GM21390 (cell line): ENCODE measurements around the gene RRAS2.

Experiments used
- ATAC-seq: cut with Tn5 transposase; IDR thresholded peaks from one replicate; pipeline ENCODE4 v1.9.1; 2021; ENCODE audit not compliant: unreplicated experiment

The RRAS2 gene

DNA sequence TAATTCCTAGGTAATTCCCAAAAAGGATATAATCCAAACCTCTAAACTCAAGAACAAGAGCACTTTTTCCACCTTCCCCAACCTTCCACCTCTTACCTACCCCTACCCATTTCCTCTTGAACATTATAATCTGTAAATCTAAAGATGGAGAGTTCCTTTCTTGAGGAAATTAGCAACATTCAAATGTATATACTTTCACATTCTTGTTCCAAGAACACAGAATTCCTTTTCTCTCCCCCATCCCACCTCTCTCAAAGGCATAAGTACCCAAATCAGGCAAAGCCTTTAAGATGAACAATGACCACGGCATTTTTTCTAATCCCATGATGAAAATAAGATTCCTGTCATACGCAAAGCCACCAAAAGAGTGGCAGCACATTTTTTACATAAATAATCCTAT lies 18.3 kb downstream of the RRAS2 start:
- no peak for ATAC-seq

DNA sequence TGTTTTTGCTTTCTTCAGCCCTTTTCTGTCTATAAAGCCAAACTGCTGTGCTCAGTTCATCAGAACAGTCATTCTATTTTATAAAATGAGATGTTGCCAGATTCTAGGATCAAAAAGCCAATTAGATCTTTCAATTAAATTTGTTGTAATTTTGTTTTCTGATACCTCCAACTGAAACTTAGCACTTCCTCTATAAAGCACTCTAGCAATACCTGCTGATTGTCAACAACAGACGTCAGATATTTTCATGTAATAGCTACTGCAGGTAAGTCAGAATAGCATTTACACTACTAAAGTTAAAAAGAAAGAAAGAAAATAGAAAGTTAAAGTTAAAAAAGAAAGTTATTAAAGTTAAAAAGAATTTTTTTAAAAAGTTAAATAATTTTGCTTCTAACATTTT lies 19.6 kb downstream of the RRAS2 start:
- ATAC-seq = no peak

DNA sequence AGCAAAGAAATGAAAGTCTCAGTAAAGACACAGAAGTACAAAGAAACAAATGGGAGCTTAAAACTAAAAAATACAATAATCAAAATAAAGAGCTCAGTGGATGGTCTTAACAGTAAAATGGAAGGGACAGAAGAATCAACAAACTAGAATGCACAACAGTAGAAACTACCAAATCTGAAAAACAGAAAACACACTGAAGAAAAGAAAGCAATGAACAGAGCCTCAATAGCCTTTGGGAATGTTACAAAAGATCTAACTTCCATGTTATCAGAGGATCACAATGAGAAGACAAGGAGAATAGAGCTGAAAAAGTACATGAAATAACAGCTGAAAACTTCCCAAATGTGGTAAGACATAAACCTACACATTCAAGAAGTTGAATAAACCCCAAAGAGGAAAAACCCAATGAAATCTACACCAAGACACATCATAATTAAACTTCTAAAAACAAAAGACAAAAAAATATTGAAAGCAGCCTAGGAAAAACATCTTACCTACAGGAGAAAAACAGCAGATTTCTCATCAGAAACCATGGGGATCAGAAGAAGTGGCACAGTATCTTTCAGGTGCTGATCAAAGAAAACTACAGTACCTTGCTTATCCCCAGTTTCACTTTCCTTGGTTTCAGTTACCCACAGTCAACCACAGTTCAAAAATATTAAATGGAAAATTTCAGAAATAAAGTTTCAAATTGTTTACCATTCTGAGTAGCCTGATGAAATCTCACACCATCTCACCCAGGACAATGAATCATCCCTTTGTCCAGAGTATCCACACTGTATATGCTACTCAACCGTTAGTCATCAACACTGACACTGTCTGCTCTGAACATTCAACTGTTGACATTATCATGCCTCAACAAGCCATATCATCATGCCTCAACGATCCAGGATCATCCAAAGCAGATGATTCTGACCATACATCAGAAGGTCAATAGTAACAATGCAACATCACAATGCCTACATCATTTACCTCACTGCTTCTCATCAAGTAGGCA lies 22.2 kb downstream of the RRAS2 start:
- no peak for ATAC-seq

DNA sequence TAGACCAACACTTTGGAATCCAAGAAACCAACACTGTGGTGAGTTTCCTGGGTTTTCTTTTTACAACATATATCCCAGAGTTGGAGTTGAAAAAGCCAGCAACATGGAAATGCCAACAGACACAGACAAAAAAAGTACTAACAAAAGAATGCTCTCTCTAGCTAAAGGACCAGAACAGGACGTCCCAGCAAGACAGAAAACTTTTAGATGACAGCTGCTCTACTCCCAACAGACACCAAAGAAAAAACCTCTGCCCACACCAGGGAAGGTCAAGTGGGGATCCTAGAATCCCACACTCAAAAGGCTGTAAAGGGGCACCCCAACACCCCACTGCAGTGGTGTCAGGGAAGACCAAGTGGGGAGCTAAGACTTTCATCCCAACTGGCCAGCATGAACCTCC lies 23.3 kb downstream of the RRAS2 start:
- no peak for ATAC-seq

DNA sequence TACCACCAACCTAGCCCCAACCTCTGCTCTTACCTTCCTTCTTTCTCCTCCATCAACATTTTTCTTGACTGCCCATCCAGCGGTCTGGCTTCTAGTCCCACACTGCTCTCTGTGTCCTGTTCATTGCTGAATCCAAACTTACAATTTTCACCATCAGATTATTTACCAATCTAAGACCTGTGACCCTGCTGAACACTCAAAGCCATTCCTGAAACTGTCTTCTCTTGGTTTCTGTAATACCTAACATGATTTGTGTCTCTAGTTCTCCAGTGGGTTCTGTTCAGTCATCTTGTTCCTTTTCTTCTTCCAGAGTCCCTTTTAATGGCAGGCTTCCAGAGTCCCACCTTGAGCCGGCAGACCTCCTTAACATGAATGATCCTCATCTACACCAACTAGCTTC lies 24.1 kb downstream of the RRAS2 start:
- ATAC-seq = peak; percentile 49

DNA sequence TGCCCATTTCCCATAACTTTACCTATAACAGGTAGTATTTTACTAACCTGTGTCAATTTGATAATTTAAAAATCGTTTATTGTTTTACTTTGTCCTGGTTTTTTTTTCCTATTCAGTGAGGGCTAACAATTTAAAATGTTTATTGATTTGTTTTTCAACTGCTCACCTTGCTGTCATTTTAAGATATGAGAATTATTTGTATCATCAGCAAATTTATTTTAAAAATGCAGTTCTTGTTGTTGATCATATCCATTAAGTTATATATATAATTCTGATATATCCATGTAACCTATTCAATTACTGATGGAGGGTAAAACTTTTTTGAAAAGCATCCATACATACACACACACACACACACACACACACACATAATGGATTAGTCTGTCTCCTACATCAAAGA lies 24.8 kb downstream of the RRAS2 start:
- ATAC-seq = no peak

DNA sequence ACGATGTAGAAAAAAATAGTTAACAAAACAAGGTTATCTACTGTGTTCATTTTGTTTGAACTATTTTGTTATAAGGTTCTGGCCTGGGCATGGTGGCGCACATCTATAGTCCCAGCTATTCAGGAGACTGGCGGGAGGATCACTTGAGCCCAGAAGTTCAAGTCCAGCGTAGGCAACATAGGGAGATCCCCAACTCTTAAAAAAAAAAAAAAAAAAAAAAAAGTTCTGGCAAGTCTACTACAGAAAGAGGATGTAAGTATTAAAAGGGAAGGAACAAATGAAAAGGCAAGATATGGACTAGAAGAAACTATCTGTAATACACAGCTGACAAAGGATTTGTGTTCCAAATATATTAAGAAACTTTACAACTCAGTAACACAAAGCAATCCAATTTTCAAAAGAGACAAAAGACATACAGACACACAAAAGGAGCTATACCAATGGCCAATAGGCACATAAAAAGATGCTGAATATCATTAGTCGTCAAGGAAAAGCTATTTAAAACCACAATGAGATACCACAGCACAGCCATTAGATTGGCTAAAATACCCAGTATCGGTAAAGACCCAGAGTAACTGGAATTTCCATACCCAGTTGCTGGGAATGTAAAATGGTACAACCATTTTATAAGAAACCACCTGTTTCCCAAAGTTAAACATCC lies 27.4 kb downstream of the RRAS2 start:
- ATAC-seq = peak; percentile 34

DNA sequence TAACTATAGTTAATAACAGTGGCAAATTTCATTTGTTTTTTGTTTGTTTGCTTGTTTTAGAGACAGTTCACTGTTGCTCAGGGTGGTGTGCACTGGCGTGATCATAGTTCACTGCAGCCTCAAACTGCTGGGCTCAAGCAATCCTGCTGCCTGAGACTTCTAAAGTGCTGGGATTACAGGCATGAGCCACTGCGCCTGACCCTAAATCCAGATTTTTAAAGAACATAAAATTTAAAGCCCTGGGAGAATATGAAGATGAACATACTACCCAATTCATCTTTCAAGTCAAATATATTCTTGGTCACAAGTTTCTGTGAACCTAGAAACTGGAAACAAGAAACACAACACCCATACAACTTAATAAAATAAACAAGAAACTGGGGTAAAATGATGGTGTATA lies 28.1 kb downstream of the RRAS2 start:
- no peak for ATAC-seq

DNA sequence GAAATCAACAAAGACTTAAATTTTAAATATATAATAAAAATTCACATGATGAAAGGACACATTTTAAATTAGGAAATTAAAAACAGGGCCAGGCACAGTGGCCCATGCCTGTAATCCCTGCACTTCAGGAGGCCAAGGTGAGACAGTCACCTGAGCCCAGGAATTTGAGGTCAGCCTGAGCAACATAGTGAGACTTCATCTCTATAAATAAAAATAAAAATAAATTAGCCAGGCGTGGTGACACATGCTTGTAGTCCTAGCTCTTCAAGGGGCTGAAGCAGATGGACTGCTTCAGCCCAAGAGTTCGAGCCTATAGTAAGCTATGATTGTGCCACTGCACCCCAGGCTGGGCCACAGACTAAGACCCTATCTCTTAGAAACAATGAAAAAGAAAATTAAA lies 29.3 kb downstream of the RRAS2 start:
- no peak for ATAC-seq

DNA sequence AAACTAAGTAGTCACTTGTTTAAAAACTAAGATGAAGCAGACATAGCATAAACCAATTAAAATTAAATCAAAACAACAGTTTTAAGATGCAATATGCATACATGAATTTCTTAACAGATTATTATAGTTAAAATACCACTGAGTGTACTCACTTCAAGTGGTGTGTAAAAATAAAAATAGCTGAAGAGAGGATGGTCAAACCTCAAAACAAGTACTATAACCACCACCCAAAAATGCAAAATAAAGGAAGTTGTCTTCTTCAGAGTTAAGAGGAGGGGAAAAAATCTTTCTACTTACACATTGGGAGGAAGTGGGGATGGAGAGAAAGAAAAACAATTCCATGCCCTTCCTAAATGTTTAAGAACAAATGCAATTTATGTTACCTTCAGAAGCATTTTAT lies 31.9 kb downstream of the RRAS2 start:
- ATAC-seq = no peak

DNA sequence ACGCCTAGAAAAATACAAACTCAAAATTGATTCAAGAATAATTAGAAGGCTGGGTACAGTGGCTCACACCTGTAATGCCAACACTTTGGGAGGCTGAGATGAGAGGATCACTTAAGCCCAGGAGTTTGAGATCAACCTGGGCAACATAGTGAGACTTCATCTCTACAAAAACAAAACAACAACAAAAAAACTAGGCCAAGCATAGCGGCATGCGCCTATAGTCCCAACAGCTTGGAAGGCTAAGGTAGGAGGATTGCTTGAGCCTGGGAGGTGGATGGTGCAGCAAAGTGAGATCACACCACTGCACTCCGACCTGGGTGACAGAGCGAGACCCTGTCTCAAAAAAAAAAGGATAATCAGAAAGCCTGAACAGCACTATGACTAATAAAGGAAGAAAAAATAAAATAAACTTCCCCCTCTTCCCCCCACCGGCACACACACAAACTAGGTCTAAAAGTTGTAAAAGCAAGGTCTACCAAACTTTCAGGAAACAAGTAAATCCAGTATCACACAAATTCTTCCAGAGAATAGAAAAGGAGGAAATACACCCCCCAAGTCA lies 35.8 kb downstream of the RRAS2 start:
- no peak for ATAC-seq

DNA sequence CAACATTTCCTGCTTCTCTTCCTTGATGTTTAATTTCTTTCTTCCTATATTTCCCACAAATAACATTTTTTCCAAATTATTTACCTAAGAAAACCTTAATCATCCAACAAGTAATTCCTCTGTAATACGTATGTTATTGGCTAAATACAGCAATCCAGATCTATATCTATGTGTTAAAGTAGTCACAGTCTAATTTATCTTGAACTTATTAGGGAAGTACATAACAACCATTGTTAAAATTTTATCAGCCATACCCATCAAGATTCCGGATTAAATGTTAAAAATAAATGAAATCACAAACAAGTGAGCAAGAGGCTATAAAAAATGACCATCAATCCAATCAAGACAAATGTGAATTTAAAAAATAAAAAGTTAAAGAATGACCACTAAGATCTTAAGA lies 36.5 kb downstream of the RRAS2 start:
- ATAC-seq = no peak

DNA sequence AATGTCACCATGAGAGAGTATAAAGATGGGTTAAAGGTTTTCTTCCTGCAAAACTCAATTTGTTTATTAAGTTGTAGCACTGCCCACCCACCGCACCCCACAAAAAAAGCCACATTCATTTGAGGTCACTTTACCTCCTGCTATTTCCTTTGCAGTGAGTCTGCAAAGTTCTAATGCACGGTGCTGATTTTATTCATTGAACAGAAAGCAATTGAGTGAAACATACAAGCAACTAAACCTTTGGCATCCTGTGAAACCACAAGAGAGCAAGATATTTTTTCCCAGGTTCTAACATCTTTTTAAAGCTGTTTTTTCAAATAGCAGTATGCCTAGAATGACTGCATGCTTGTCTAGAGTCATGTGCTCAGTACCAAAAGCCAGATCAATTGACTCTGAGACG lies 39.0 kb downstream of the RRAS2 start:
- ATAC-seq = peak; percentile 57

DNA sequence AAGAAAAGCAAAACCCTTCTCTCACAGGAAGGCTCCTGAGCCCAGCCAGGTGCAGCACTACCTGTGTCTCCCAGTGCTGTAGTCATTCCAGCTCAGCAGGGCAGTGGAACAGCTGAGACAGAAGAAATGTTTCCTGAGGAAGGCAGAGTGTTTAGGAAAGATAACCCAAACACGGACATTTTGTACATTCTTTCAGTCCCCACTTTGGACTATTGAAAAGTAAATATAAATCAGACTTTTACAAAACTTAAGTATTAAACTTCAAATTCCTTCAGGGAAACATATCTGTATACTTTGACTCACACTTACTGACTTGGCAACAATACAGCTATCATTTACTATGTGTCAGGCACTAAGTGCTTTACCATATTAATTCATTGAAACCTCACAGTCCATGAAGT lies 40.4 kb downstream of the RRAS2 start:
- ATAC-seq = no peak

DNA sequence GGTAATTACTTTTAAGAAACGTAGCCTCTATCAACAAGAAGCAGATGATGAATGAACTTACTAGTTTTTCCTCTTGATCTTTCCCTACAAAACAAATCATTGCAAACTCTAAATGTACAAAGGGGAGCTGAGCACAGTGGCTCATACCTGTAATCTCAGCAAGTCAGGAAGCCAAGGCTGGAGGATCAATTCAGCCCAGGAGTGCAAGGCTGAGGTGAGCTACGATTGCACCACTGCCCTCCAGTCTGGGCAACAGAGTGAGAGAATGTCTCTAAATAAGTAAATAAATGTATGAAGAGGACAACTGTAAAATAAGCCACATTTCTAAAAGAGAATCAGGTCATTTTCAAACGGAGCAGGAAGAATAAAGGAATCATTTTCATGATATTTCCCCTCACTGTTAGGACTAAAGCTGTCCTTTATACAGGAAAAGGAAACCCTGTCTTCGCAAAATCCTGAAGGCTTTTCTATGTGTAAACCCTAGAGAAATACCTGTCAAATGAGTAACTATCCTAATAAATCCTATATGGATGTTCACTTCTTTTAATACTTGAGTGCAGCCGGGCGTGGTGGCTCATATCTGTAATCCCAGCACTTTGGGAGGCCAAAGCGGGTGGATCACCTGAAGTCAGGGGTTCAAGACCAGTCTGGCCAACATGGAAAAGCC lies 41.2 kb downstream of the RRAS2 start:
- ATAC-seq = no peak

DNA sequence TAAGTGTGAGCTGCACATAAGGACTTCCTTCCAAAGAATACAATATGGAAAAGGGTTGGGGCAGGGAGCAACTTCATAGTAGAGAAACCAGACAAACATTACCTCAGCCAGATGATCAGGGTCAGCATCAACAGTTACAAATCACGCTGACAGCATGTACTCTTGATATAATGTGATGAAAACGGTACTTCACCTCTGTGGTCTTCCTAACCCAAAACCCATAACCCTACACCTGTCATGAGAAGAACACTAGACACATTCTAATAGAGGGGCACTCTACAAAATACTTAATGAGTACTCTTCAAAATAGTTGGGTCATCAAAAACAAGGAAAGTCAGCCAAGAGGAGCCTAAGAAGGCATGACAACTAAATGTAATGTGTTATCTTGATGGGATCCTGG lies 43.9 kb downstream of the RRAS2 start:
- ATAC-seq = peak; percentile 25

DNA sequence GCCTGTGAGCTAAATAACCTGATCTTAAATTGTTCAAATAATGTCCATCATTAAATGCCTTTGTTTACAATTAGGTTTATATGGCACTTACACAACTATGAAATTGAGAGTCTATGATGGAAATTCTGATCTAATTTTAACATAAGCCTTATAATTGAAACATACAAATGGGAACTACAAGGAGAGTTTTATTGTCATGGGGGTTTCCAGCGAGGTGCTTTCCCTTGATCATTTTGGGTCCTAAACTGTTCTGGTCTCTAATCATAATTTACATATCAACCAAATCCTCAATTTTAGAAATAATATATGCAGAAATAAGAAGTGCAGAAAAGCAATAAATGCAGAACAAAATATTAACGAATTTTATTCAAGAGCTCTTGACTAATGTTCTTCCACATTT lies 44.9 kb downstream of the RRAS2 start:
- no peak for ATAC-seq

DNA sequence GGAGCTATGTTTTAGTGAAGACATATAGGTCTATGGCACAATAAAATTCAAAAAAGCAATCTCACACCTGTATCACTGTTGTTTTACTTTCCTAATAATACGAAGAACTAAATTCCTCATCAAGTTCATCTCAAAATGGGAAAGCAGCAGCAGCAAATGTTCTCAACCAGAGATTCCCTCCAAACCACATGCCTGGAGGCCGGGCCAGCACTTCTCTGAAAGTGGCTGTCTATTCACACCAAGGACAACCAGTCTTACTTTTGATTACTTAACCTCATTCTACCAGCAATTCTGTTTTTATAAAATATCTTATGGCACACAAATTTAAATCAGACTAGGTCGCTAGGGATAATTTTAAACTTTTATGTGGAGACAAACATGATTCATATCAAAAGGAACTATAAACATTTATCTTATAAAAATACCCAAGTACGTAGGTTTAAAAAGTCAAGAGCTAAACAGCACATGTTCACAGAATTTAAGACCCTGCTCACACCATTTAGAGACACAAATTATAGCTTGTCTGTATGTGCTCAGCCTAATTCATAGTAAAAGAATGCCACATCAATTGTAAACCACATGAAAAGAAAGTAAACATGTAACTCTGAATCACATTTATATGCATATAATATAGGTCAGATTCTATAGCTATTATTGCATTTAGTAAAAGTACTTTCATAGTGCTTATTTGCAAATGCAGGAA lies 46.1 kb downstream of the RRAS2 start:
- ATAC-seq = no peak

DNA sequence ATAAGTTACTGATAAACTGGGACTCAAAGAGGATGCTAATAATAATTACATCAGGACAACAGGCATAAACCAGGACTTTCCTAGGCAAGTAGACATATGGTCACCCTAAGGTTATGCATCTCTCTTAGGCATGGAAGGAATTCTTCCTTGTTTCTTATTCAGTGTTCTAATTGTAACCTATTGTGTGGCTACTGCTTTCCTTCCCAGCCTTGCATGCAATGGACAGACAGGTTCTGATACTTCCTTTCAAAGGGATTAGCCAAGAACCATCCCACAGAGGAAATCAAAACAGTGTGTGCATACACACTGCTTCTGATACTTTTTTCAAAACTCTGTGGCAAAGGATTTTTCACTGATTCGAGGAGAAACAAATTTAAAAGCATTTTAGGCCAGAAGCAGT lies 48.3 kb downstream of the RRAS2 start:
- ATAC-seq = no peak

DNA sequence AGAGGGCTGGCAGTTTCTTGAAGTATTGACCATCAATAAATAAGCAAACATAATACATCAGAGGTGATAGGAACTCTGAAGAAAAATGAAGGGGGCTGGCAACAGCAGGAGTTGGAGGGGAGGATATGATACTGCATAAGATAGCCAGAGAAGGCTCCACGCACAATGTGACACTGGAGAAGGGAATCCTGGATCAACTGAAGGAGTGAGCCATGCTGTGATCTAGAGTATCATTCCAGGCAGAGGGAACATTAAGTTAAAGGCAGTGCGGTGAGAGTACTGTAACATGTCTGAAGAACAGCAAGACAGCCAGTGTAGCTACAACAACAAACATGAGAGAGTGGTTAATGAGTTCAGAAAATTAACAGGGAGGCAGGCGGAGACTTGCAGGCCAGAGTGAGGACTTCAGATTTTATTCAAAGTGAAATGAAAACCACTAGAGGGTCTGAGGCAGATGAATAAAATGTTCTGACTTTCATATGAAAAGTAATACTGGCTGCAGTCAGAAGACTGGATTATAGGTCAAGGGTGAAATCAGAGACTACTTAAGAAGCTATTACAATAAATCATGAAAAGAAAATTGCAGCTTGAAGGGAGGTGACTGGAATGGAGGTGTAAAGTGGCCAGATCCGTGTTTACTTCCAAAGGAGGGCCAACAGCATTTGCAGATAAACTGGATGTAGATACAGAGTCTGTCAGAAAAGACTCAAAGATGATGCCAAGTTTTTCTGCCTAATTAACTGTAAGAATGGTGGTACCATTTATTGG lies 49.4 kb downstream of the RRAS2 start:
- no peak for ATAC-seq
